PC-3 (cell line): ENCODE data around the gene PLEKHO2. TPM values are rescaled to one million over a fixed set of nuclear protein-coding genes. Genes with fewer than 3 reads are reported as not detected.

Source experiments
- ATAC-seq: fragments of 200-7000 bp; cut with Tn5 transposase; 2 replicates; pipeline ENCODE4 v1.9.1; 2020; ENCODE audit warnings: mild to moderate bottlenecking, moderate library complexity
- BruUV-seq: library from RNA; stranded (reverse); fragments of 400-500 nt; replicated peaks from 2 replicates; lab custom pipeline; 2021; lab: Mats Ljungman, UMichigan
- CTCF ChIA-PET: fragments of 300-600 bp; sonication (Branson Sonifier 250); formaldehyde crosslinking; loops from one replicate; lab custom pipeline; 2022; ENCODE audit warnings: antibody characterized with exemption; lab: Charles Lee
- POLR2A ChIA-PET: fragments of 300-600 bp; sonication (Branson Sonifier 250); formaldehyde crosslinking; loops from one replicate; lab custom pipeline; 2022; ENCODE audit warnings: antibody characterized with exemption; ENCODE audit not compliant: unreplicated experiment; lab: Charles Lee
- DNase-seq: peaks from one replicate; pipeline ENCODE4 v3.0.0-alpha.2; 2015
- H2AFZ ChIP-seq: fragments of 300-600 bp; sonication (generic); 2 replicates; pipeline ENCODE4 v1.6.0; 2016; ENCODE audit warnings: antibody characterized with exemption, low read length
- H3F3A ChIP-seq: fragments of 300-600 bp; sonication (generic); one replicate; pipeline ENCODE4 v1.6.0; 2017; ENCODE audit warnings: antibody characterized with exemption, low read length, control low read depth, mild to moderate bottlenecking; ENCODE audit not compliant: unreplicated experiment
- H3K27ac ChIP-seq: fragments of 300-600 bp; sonication (generic); 2 replicates; pipeline ENCODE4 v1.5.1; 2016; ENCODE audit warnings: mild to moderate bottlenecking, low read length
- H3K27me3 ChIP-seq: fragments of 300-600 bp; sonication (generic); 2 replicates; pipeline ENCODE4 v1.6.1; 2016; ENCODE audit warnings: low read length, mixed read lengths
- H3K36me3 ChIP-seq: fragments of 300-600 bp; sonication (generic); 2 replicates; pipeline ENCODE4 v1.6.1; 2016; ENCODE audit warnings: low read depth, mixed run types, low read length, mixed read lengths
- H3K4me1 ChIP-seq: fragments of 300-600 bp; sonication (generic); 2 replicates; pipeline ENCODE4 v1.5.1; 2016; ENCODE audit warnings: low read length; ENCODE audit not compliant: insufficient read depth
- H3K4me2 ChIP-seq: fragments of 300-600 bp; sonication (generic); 2 replicates; pipeline ENCODE4 v1.6.0; 2016; ENCODE audit warnings: low read length
- H3K4me3 ChIP-seq: fragments of 300-600 bp; sonication (generic); 2 replicates; pipeline ENCODE4 v1.5.1; 2016; ENCODE audit warnings: mild to moderate bottlenecking, low read length, mixed read lengths
- H3K79me2 ChIP-seq: fragments of 300-600 bp; sonication (generic); 2 replicates; pipeline ENCODE4 v1.6.1; 2017; ENCODE audit warnings: low read length, mixed read lengths
- H3K9ac ChIP-seq: fragments of 300-600 bp; sonication (generic); 2 replicates; pipeline ENCODE4 v1.6.0; 2016; ENCODE audit warnings: mild to moderate bottlenecking, low read length
- H3K9me2 ChIP-seq: fragments of 300-600 bp; sonication (generic); replicated peaks from 2 replicates; pipeline ENCODE4 v1.6.1; 2016; ENCODE audit warnings: mixed run types, low read length, mixed read lengths
- H3K9me3 ChIP-seq: fragments of 300-600 bp; sonication (generic); 2 replicates; pipeline ENCODE4 v1.6.1; 2016; ENCODE audit warnings: low read length, mixed read lengths
- H4K20me1 ChIP-seq: fragments of 300-600 bp; sonication (generic); 2 replicates; pipeline ENCODE4 v1.6.1; 2016; ENCODE audit warnings: low read length, mixed read lengths
- EZH2 ChIP-seq: fragments of 300-600 bp; sonication (generic); IDR thresholded peaks from one replicate; pipeline ENCODE4 v1.6.1; 2017; ENCODE audit warnings: antibody characterized with exemption, mild to moderate bottlenecking, low read length; ENCODE audit not compliant: unreplicated experiment
- EZH2phosphoT487 ChIP-seq: fragments of 300-600 bp; sonication (generic); IDR thresholded peaks from 2 replicates; pipeline ENCODE4 v1.6.1; 2018; ENCODE audit warnings: mild to moderate bottlenecking, antibody characterized with exemption, low read length, borderline replicate concordance
- intact Hi-C: fragments of 100-400 bp; cut with micrococcal nuclease; formaldehyde crosslinking; loops from 2 replicates; pipeline ENCODE4 v1.9.0; 2023
- total RNA-seq: library from RNA; depleted of rRNA; stranded (reverse); fragments of >200 nt; gene quantifications from 2 replicates; pipeline ENCODE4 v1.2.3, GENCODE V29; 2014
- TF ChIP-seq, protein P1 (sequence below): fragments of 300-600 bp; sonication (generic); conservative IDR thresholded peaks from 2 replicates; pipeline ENCODE4 v1.5.1; 2017; ENCODE audit warnings: antibody characterized with exemption, low read depth, mild to moderate bottlenecking, low read length

Gene PLEKHO2
- total RNA-seq, 1 experiment from 2014 or later, result 4.3 TPM

- H3K79me2 ChIP-seq, result no peaks in the 10 kb centered on the region
- H3K4me2 ChIP-seq, result no peak overlapping the region
- H2AFZ ChIP-seq, result no peak overlapping the region
- H3K27ac ChIP-seq, result no peak overlapping the region
- H3K4me3 ChIP-seq, result no peak overlapping the region
- H4K20me1 ChIP-seq, result no peaks in the 10 kb centered on the region
- no peaks in the 10 kb centered on the region for H3K9me2 ChIP-seq
- H3K4me1 ChIP-seq, result no peaks in the 10 kb centered on the region
- H3K9ac ChIP-seq, result no peak overlapping the region
- no peaks in the 10 kb centered on the region for H3K9me3 ChIP-seq
- no TSS peak for BruUV-seq
- DNase-seq (no peak), ATAC-seq (no peak)
- ChIA-PET CTCF (interaction anchor here (0.7 kb wide), 1 partner anchor 52 kb away, joined by 8 read pairs; no protein-coding TSS in a partner anchor), POLR2A (no interaction called here)
- no peaks in the 10 kb centered on the region for H3F3A ChIP-seq
- H3K27me3 ChIP-seq, result no peaks in the 10 kb centered on the region
- no peak for TF ChIP-seq EZH2phosphoT487
- TF ChIP-seq EZH2, result no peak
- TF ChIP-seq, protein P1, sequence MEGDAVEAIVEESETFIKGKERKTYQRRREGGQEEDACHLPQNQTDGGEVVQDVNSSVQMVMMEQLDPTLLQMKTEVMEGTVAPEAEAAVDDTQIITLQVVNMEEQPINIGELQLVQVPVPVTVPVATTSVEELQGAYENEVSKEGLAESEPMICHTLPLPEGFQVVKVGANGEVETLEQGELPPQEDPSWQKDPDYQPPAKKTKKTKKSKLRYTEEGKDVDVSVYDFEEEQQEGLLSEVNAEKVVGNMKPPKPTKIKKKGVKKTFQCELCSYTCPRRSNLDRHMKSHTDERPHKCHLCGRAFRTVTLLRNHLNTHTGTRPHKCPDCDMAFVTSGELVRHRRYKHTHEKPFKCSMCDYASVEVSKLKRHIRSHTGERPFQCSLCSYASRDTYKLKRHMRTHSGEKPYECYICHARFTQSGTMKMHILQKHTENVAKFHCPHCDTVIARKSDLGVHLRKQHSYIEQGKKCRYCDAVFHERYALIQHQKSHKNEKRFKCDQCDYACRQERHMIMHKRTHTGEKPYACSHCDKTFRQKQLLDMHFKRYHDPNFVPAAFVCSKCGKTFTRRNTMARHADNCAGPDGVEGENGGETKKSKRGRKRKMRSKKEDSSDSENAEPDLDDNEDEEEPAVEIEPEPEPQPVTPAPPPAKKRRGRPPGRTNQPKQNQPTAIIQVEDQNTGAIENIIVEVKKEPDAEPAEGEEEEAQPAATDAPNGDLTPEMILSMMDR, result no peak
- H3K36me3 ChIP-seq, result no peaks in the 10 kb centered on the region
- intact Hi-C loops, result no loop called here
Observed at GRCh38 chr15:64804619-64805018, 37.1 kb upstream of the PLEKHO2 start.

- intact Hi-C loops, result no loop called here
- no peaks in the 10 kb centered on the region for H3K27me3 ChIP-seq
- H3K4me3 ChIP-seq, result no peak overlapping the region
- H3K9ac ChIP-seq, result no peak overlapping the region
- H3K9me3 ChIP-seq, result no peaks in the 10 kb centered on the region
- no peaks in the 10 kb centered on the region for H3F3A ChIP-seq
- ChIA-PET POLR2A (no interaction called here), CTCF (no interaction called here)
- H3K27ac ChIP-seq, result no peak overlapping the region
- H4K20me1 ChIP-seq, result no peaks in the 10 kb centered on the region
- H3K79me2 ChIP-seq, result no peaks in the 10 kb centered on the region
- no peaks in the 10 kb centered on the region for H3K4me1 ChIP-seq
- H2AFZ ChIP-seq, result no peak overlapping the region
- no peaks in the 10 kb centered on the region for H3K9me2 ChIP-seq
- ATAC-seq (no peak), DNase-seq (no peak)
- BruUV-seq, result no TSS peak
- TF ChIP-seq EZH2phosphoT487 (no peak), EZH2 (no peak)
- TF ChIP-seq, protein P1, result no peak
- no peak overlapping the region for H3K4me2 ChIP-seq
- H3K36me3 ChIP-seq, result no peaks in the 10 kb centered on the region
Observed at GRCh38 chr15:64806509-64806908, 35.2 kb upstream of the PLEKHO2 start.

- no TSS peak for BruUV-seq
- Histone ChIP-seq H3K9me3 (no peaks in the 10 kb centered on the region), H4K20me1 (no peaks in the 10 kb centered on the region), H3K36me3 (no peaks in the 10 kb centered on the region), H3K27me3 (no peaks in the 10 kb centered on the region), H3K79me2 (no peaks in the 10 kb centered on the region), H3K4me3 (no peak overlapping the region), H3F3A (no peaks in the 10 kb centered on the region), H3K27ac (no peak overlapping the region), H3K9me2 (no peaks in the 10 kb centered on the region), H3K4me1 (no peaks in the 10 kb centered on the region), H2AFZ (no peak overlapping the region), H3K9ac (no peak overlapping the region), H3K4me2 (no peak overlapping the region)
- no peak for ATAC-seq
- intact Hi-C loops, result no loop called here
- TF ChIP-seq, protein P1, result no peak
- TF ChIP-seq EZH2phosphoT487 (no peak), EZH2 (no peak)
- DNase-seq, result no peak
- CTCF ChIA-PET, result no interaction called here
- POLR2A ChIA-PET, result no interaction called here
Observed at GRCh38 chr15:64807051-64807749, 34.5 kb upstream of the PLEKHO2 start.
